Astrocyte (in vitro differentiated cells and primary cell): Measurements from ENCODE around the gene IQCK. TPM values are rescaled to one million over a fixed set of nuclear protein-coding genes. Genes with fewer than 3 reads are reported as not detected.
A peak's percentile ranks its signal among the peaks of the same experiment; 100 is the strongest.

ENCODE experiments used
- DNase-seq: peaks from one replicate; pipeline ENCODE4 v3.0.0-alpha.2; 2010; ENCODE audit warnings: low read depth
- FAIRE-seq: peaks from 2 replicates; lab custom pipeline; 2011; peaks lifted over from hg19 to GRCh38; lab: Jason Lieb, UNC
- H2AFZ ChIP-seq: 2 replicates; pipeline ENCODE4 v1.6.0; 2012; ENCODE audit warnings: low read depth, low read length, inconsistent platforms
- H3K27ac ChIP-seq: 2 replicates; pipeline ENCODE4 v1.5.1; 2011; ENCODE audit warnings: low read depth, low read length, inconsistent platforms
- H3K27me3 ChIP-seq: 2 replicates; pipeline ENCODE4 v1.6.0; 2011; ENCODE audit warnings: low read length, inconsistent platforms; ENCODE audit not compliant: insufficient read depth
- H3K36me3 ChIP-seq: 2 replicates; pipeline ENCODE4 v1.5.1; 2011; ENCODE audit warnings: low read length, inconsistent platforms; ENCODE audit not compliant: insufficient read depth
- H3K4me1 ChIP-seq: 2 replicates; pipeline ENCODE4 v1.5.1; 2011; ENCODE audit warnings: low read length, inconsistent platforms; ENCODE audit not compliant: insufficient read depth
- H3K4me2 ChIP-seq: 2 replicates; pipeline ENCODE4 v1.6.0; 2012; ENCODE audit warnings: low read length, inconsistent platforms
- H3K4me3 ChIP-seq: 2 replicates; pipeline ENCODE4 v1.5.1; 2011; ENCODE audit warnings: low read depth, mild to moderate bottlenecking, low read length, inconsistent platforms; ENCODE audit not compliant: insufficient read depth
- H3K79me2 ChIP-seq: 2 replicates; pipeline ENCODE4 v1.6.0; 2012; ENCODE audit warnings: mild to moderate bottlenecking, low read length, inconsistent platforms; ENCODE audit not compliant: insufficient read depth
- H3K9ac ChIP-seq: 2 replicates; pipeline ENCODE4 v1.6.0; 2012; ENCODE audit warnings: mild to moderate bottlenecking, low read length, inconsistent platforms
- H3K9me3 ChIP-seq: 2 replicates; pipeline ENCODE4 v1.5.1; 2012; ENCODE audit warnings: low read depth, mild to moderate bottlenecking, low read length, inconsistent platforms; ENCODE audit not compliant: insufficient read depth
- H4K20me1 ChIP-seq: 2 replicates; pipeline ENCODE4 v1.6.0; 2012; ENCODE audit warnings: low read length, inconsistent platforms; ENCODE audit not compliant: insufficient read depth
- H3K27ac Mint-ChIP-seq: one replicate; pipeline ENCODE4 v1.8.0; 2021; ENCODE audit warnings: mild to moderate bottlenecking, mixed read lengths; ENCODE audit not compliant: unreplicated experiment
- H3K27me3 Mint-ChIP-seq: one replicate; pipeline ENCODE4 v1.8.0; 2021; ENCODE audit warnings: low read depth, mixed read lengths; ENCODE audit not compliant: unreplicated experiment
- H3K36me3 Mint-ChIP-seq: one replicate; pipeline ENCODE4 v1.8.0; 2021; ENCODE audit warnings: low read depth, mixed read lengths; ENCODE audit not compliant: unreplicated experiment
- H3K4me1 Mint-ChIP-seq: one replicate; pipeline ENCODE4 v1.8.0; 2021; ENCODE audit warnings: low read depth, mixed read lengths; ENCODE audit not compliant: unreplicated experiment
- H3K4me3 Mint-ChIP-seq: one replicate; pipeline ENCODE4 v1.8.0; 2021; ENCODE audit warnings: mild to moderate bottlenecking, moderate library complexity, mixed read lengths; ENCODE audit not compliant: unreplicated experiment
- H3K9me3 Mint-ChIP-seq: one replicate; pipeline ENCODE4 v1.8.0; 2021; ENCODE audit warnings: mild to moderate bottlenecking, mixed read lengths; ENCODE audit not compliant: unreplicated experiment
- CTCF ChIP-seq: IDR thresholded peaks from 2 replicates; pipeline ENCODE4 v1.5.1; 2011; ENCODE audit warnings: low read depth, mild to moderate bottlenecking, inconsistent platforms, low read length, moderate library complexity; ENCODE audit not compliant: insufficient read depth
- EZH2 ChIP-seq: IDR thresholded peaks from 2 replicates; pipeline ENCODE4 v1.6.1; 2012; ENCODE audit warnings: mild to moderate bottlenecking, low read length, inconsistent platforms; ENCODE audit not compliant: insufficient read depth
- total RNA-seq: library from RNA; stranded (reverse); gene quantifications from 2 replicates; pipeline ENCODE4 v1.2.1, GENCODE V29; 2021

The IQCK gene
- total RNA-seq, 1 donor from 2014 or later: 5.9 TPM

- H3K27ac ChIP-seq: no peak overlapping the region
- peaks cover 8% of the 10 kb centered on the region for H3K4me1 Mint-ChIP-seq
- DNase-seq (no peak), FAIRE-seq (no peak)
- peaks cover 4% of the 10 kb centered on the region for H4K20me1 ChIP-seq
- no peak overlapping the region for H3K4me3 ChIP-seq
- no peaks in the 10 kb centered on the region for H3K27me3 ChIP-seq
- H3K79me2 ChIP-seq: no peaks in the 10 kb centered on the region
- H3K9me3 Mint-ChIP-seq: peaks cover 9% of the 10 kb centered on the region
- H3K9me3 ChIP-seq: no peaks in the 10 kb centered on the region
- H2AFZ ChIP-seq: no peak overlapping the region
- H3K27ac Mint-ChIP-seq: no peak overlapping the region
- no peak for TF ChIP-seq EZH2
- no peak for TF ChIP-seq CTCF
- H3K4me3 Mint-ChIP-seq: no peak overlapping the region
- peaks cover 30% of the 10 kb centered on the region for H3K36me3 Mint-ChIP-seq
- H3K9ac ChIP-seq: no peak overlapping the region
- H3K4me1 ChIP-seq: peaks cover 8% of the 10 kb centered on the region
- H3K36me3 ChIP-seq: peaks cover 10% of the 10 kb centered on the region
- no peaks in the 10 kb centered on the region for H3K27me3 Mint-ChIP-seq
- no peak overlapping the region for H3K4me2 ChIP-seq
Measured at GRCh38 chr16:19689342-19689741, 28.7 kb upstream of the IQCK start.

- Mint-ChIP-seq H3K27me3 (no peaks in the 10 kb centered on the region), H3K4me1 (peaks cover 8% of the 10 kb centered on the region), H3K27ac (no peak overlapping the region), H3K9me3 (peaks cover 2% of the 10 kb centered on the region), H3K36me3 (peaks cover 24% of the 10 kb centered on the region), H3K4me3 (no peak overlapping the region)
- H4K20me1 ChIP-seq: peaks cover 4% of the 10 kb centered on the region
- no peaks in the 10 kb centered on the region for H3K79me2 ChIP-seq
- no peak overlapping the region for H3K4me3 ChIP-seq
- DNase-seq: no peak
- no peaks in the 10 kb centered on the region for H3K9me3 ChIP-seq
- peaks cover 8% of the 10 kb centered on the region for H3K4me1 ChIP-seq
- TF ChIP-seq CTCF: no peak
- TF ChIP-seq EZH2: no peak
- no peak overlapping the region for H2AFZ ChIP-seq
- H3K9ac ChIP-seq: no peak overlapping the region
- H3K36me3 ChIP-seq: peaks cover 7% of the 10 kb centered on the region
- no peak overlapping the region for H3K27ac ChIP-seq
- H3K4me2 ChIP-seq: no peak overlapping the region
- FAIRE-seq: no peak
- H3K27me3 ChIP-seq: no peaks in the 10 kb centered on the region
Measured at GRCh38 chr16:19690196-19690595, 27.9 kb upstream of the IQCK start.

- H3K4me1 Mint-ChIP-seq: peaks cover 9% of the 10 kb centered on the region
Measured at GRCh38 chr16:19691161-19691711, 26.8 kb upstream of the IQCK start.

More at GRCh38 chr16:19691161-19691711, 26.8 kb upstream of the IQCK start:
- DNase-seq (no peak), FAIRE-seq (no peak)
- Mint-ChIP-seq H3K9me3 (no peaks in the 10 kb centered on the region), H3K27me3 (no peaks in the 10 kb centered on the region), H3K27ac (no peak overlapping the region), H3K36me3 (peaks cover 18% of the 10 kb centered on the region), H3K4me3 (no peak overlapping the region)
- H3K4me1 ChIP-seq: peaks cover 12% of the 10 kb centered on the region
- no peak overlapping the region for H3K4me3 ChIP-seq
- H3K9me3 ChIP-seq: no peaks in the 10 kb centered on the region
- H3K4me2 ChIP-seq: no peak overlapping the region
- H4K20me1 ChIP-seq: peaks cover 4% of the 10 kb centered on the region
- H3K9ac ChIP-seq: no peak overlapping the region
- H3K36me3 ChIP-seq: peaks cover 3% of the 10 kb centered on the region
- H2AFZ ChIP-seq: peak overlapping the region; percentile 26
- no peak overlapping the region for H3K27ac ChIP-seq
- TF ChIP-seq EZH2 (no peak), CTCF (no peak)
- no peaks in the 10 kb centered on the region for H3K79me2 ChIP-seq
- H3K27me3 ChIP-seq: no peaks in the 10 kb centered on the region
